ENCODE data around the gene IQCH.

The IQCH gene

DNA sequence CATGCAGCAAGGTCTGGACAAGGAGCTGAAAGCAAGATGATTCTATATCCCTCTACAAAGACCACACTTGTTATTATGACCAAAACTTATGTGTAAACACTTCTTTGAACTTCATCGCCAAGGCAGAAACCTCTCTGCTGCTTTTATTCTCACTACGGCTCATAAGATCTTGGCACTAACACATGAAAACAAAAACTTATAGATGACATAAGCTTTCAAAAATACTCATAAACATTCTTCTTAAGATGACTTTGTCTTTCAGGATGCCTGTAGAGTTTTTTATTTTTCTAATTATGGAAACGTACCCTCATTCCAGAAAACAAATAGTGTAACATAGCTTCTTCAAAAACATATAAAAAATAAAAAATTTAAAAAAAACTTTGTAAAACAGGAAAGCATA lies 253.8 kb downstream of the IQCH start:
- no peak for DNase-seq

- no peak for DNase-seq
Measured at GRCh38 chr15:67509918-67510317, 255.3 kb downstream of the IQCH start.

DNA sequence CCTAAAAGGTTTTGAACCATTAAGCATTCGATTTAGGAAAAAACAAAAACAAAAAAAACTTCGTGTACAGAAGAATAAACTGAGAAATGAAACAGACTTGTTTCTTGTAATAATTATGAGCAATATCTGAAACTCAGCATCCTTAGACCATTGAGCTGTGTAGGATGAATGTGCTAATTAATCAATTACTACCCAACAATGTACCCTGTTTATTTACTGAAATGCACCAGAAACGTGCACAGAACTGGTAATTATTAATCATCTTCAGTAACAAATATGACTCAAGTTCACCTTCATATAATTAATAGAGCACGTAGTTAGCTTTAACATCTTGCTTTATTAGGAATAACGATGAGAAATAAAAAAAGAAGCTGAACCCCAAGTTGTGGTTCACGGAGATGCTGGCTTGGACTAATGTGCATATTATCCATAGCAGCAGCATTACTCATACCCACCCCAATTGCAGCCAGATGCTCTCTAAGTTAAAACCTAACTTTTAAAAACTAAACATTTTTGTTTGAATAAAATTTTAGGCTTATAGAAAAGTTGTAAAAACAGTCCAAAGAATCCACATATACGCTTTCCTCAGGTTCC lies 256.1 kb downstream of the IQCH start:
- DNase-seq = no peak

DNA sequence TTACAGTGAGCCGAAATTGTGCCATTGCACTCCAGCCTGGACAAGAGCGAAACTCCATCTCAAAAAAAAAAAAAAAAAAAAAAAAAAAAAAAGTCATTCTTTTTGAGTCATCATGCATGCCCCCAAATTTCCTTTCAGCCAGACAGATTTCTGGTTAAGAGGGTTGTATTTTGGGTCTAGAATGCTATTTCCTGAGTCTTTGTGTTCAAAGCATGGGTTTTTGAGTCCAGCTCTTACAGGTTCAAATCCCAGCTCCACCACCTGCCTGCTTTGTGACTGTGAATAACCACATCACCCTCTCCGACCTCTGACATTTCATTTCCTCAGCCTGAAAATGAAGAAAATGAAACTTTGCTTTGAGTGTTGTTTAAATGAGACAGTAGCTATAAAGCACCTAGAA lies 257.0 kb downstream of the IQCH start:
- no peak for DNase-seq

DNA sequence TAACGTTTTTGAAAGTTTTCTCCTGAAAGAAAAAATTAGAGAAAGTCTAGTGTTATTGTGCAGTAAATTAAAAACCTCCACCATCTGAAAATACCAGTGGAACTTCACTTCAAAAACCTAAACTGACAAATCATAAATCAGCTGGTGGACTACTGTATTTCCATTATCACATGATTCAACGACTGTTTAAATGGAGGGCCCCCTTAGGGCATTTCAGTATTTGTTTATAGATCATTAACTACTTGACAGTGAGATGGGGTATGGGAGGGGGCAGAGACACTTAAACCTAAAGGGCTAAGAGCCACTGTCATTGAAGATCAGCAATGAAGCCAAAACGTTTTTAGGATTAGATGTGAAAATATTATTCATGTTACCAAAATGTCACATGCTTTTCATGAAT lies 257.6 kb downstream of the IQCH start:
- DNase-seq = no peak

DNA sequence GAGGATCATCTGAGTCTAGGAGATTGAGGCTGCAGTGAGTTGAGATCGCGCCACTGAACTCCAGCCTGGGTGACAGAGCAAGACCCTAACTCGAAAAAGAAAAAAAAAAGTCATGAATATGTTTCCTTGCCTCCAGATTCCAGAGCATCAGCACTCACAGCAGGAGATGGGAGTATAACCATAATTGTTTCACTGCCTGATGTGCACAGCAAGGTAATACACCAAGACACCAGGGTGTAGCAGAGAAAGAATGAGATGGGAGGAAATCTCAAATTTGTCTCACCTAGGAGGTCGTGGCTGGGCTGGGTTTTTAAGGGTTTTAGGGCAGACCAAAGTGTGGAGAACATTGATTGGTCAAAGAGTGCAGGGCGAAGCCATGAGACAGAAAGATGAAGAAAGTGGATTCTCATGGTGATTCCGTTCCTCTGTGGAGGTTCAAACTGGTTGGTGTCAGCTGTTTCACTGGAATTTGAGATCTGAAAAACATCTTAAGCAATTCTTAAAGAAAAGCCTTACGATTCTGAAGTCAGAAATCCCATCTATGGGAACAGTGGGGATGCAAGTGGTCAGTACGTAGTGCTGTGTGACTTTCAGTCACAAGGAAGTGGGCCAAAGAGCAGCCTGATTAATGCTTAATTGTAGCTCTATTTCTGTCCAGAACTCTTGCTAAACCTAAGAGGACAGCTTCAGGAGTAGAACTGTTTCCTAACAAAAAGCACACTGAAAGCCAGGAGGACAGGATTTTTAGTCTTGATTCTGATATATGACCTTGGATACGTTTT lies 258.5 kb downstream of the IQCH start:
- no peak for DNase-seq

DNA sequence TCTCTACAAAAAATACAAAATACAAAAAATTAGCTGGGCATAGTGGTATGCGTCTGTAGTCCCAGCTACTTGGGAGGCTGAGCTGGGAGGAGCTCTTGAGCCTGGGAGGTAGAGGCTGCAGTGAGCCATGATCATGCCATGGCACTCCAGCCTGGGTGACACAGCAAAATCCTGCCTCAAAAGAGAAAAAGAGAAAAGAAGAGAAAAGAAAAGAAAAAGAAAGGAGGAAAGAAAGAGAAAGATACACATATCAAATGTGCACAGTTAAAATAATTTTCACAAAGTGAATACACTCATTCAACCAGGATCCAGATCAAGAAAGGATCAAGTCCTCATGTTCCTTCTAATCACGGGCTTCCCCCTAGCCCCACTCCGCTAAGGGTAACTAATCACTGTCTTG lies 260.5 kb downstream of the IQCH start:
- no peak for DNase-seq

GRCh38 chr15:67515557-67515956 lies 261.0 kb downstream of the IQCH start:
- no peak for DNase-seq

DNA sequence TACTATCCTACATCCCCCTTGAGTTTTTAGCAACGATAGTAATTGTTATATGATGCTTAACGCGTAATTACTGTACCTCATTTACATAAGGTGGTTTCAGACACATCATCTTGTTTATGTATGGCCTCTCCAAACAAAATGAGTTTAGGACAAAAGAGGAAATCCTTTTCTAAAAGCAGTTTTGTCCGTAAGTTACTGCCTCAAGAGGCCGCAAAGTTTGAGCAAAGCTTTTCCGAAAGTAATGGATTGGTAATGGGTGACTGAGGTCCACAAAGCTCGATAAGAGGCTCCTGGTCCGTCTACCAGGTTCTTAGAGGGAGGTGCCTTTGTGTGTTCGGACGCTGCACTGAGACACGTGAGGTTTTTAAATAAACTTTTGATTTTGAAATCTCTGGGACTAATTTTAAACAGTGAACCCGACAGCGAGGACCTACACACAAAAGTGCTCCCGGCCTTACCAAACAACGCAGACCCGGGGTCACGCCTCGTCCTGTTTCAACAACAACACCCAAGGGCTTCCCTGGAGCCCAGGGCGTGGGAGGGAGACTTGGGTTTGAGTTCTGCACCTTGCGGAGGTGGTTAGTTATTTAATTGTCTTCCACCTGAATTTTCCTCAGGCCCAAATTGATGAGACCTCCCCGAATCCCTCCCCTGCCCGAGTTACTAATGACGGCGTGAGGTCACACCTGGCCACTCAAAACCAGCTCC lies 265.9 kb downstream of the IQCH start:
- no peak for DNase-seq

GRCh38 chr15:67521029-67521782 lies 266.6 kb downstream of the IQCH start, which contains the start of gene C15orf61:
Gene C15orf61, plus strand, starts transcription at chr15:67521131. Its CDS starts 118 bp downstream, at chr15:67521249.
- peak; percentile 91 for DNase-seq

DNA sequence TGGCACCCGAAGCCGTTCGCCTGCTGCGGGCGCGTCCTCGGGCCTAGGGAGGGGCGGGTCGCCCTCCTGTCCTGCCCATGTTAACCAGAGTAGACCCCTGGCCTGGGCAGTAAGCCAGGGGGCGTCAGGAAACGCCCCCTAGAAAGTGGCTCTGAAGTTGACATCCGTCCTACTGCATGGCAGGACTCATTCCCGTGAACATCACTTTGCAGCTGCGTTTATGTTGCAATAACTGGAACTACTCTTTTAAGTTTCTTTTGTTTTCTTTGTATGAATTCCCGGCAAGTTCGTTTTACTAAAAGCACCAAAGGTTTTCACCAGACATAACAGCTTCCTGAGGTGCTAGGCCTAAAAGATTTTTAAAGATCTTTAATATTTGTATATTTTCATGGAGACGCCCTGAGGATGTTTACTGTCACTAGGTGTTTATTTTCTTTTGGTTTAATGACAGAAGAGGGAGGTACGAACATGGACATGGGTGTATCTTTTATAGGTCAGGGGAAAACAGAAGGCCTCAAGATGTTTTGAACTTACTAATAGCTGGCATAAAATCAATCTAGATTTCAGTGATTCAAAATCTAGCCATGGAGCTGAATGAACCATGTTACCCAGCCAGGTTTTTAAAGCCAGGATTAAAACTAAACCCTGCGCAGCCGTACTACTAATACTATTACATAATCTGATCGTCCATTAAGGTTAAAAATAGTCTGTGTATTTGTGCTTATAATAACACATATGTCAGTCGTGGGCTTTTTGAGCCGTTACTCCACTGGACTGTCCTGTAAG lies 267.4 kb downstream of the IQCH start:
- no peak for DNase-seq

- DNase-seq = no peak
Measured at GRCh38 chr15:67523330-67523729, 268.7 kb downstream of the IQCH start.

DNA sequence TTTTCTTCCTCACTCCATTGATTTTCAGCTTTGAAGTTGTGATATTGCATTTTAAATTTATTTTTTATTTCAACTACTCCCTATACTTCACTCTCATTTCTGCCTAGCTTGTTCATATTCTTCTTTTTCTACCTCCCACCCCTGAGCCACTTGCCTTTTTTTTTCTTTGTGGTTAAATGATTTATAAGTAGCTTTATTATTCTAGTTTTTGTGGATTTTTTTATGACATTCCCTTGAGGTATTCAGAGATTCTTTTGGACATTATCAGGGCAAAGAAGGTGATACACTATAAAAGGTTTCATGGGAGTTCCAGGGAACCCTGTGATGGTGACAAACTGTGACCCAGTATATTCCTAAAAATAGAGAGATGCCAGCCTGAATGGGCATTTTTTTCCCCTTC lies 269.6 kb downstream of the IQCH start:
- no peak for DNase-seq

GRCh38 chr15:67528513-67528912 lies 273.9 kb downstream of the IQCH start:
- DNase-seq = no peak

DNA sequence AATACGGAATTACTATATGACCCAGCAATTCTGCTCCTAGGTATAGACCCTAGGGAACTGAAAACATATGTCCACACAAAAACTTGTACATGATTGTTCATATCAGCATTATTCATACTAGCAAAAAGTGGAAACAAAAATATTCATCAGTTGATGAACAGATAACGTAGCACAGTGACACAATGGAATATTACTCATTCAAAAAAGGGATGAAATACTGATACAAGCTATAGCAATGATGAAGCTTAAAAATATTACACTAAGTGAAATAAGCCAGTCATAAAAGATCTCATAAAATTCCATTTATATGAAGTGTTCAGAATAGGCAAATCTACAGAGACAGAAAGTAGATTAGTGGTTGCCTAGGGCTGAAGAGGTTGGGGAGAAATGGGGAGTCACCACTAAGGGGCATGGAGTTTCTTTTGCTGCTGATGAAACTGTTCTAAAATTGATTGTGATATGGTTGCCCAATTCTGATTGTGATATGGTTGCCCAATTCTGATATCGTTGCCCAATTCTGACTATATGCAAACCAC lies 276.9 kb downstream of the IQCH start:
- DNase-seq = no peak

GRCh38 chr15:67533873-67534272 lies 279.3 kb downstream of the IQCH start:
- no peak for DNase-seq

GRCh38 chr15:67534360-67534759 lies 279.8 kb downstream of the IQCH start:
- DNase-seq = no peak

DNA sequence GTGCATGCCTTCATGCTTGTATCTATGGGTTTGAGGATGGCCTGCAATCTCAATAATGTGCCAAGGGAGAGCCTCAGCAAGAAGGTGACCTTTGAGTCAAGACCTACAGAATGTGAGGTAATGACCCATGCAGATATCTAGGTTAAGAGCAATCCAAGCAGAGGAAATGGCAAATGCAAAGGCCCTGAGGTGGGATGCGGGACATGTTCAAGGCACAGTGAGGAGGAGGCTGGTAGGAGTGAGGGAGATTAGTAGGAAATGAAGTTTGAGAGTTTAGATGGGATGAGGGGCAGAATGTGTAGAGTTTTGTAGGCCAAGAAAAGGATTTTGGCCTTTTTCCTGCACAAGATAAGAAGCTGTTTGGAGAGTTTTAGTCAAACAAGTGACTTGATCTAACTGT lies 283.2 kb downstream of the IQCH start:
- DNase-seq = no peak

- peak; percentile 92 for DNase-seq
Measured at GRCh38 chr15:67542420-67543347, 288.1 kb downstream of the IQCH start, which contains the start of gene MAP2K5. Gene MAP2K5, plus strand, starts transcription at chr15:67542703. Its CDS starts 633 bp downstream, at chr15:67543336.

DNA sequence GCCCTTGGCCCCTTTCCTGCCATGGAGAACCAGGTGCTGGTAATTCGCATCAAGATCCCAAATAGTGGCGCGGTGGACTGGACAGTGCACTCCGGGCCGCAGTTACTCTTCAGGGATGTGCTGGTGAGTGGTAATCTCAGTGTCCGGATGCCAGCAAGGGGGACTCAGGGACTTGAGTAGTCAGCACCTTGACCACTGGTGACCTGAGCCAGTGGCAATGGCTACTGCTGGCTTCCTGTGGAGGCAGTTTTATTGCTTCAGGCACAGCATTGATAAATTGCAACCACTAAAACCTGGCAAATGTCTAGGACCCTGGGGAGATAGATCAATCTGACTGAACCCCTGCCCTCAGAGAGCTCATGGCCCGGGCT lies 288.7 kb downstream of the IQCH start:
- DNase-seq = no peak

DNA sequence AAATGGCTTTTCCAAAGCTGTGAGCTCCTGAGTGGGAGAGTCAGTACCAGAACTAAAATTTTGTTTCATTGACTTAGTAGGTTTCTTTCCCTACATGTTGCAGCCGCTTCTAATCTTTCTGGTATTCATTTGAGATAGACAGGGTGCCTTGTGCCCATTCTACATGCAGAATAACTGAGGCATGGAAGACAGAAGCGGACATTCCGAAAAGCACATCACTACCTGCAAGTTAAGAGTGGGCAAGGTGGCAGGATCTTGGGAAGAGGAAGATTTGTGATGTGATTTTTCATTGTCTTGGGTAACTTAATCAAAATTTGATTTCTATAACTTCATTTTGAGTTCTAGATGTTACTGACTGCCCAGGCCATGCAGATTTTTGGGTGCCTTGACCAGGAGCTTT lies 289.9 kb downstream of the IQCH start:
- no peak for DNase-seq
